Loucy (cell line): ENCODE results near the gene CCDC88C.

ENCODE experiments used
- EZH2phosphoT487 ChIP-seq: fragments of 200-600 bp; IDR thresholded peaks from 2 replicates; pipeline ENCODE4 v1.6.1; 2018; ENCODE audit warnings: antibody characterized with exemption, mild to moderate bottlenecking, moderate library complexity, borderline replicate concordance
- TF ChIP-seq, protein P1 (sequence below): fragments of 200-600 bp; sonication (generic); conservative IDR thresholded peaks from 2 replicates; pipeline ENCODE4 v1.5.1; 2014; ENCODE audit warnings: mild to moderate bottlenecking, antibody characterized with exemption, low read length

DNA sequence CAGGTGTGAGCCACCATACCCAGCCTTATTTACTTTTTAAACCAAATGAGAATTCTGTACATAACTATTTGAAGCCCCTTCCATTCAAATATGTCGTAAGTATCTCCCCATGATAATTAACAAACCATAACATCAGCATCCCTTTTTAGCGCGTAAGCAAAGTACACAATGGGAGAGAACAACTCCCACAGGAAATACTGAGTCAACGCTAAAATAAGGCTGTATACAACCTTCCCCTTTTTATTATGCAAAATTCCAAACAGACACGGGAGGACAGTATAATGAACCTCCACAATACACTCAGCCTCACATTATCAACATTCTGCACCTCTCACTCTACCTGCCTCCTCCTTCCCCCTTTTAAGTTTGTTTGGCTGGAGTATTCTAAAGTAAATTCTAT, 73.5 kb downstream of the CCDC88C start:
- TF ChIP-seq, protein P1, sequence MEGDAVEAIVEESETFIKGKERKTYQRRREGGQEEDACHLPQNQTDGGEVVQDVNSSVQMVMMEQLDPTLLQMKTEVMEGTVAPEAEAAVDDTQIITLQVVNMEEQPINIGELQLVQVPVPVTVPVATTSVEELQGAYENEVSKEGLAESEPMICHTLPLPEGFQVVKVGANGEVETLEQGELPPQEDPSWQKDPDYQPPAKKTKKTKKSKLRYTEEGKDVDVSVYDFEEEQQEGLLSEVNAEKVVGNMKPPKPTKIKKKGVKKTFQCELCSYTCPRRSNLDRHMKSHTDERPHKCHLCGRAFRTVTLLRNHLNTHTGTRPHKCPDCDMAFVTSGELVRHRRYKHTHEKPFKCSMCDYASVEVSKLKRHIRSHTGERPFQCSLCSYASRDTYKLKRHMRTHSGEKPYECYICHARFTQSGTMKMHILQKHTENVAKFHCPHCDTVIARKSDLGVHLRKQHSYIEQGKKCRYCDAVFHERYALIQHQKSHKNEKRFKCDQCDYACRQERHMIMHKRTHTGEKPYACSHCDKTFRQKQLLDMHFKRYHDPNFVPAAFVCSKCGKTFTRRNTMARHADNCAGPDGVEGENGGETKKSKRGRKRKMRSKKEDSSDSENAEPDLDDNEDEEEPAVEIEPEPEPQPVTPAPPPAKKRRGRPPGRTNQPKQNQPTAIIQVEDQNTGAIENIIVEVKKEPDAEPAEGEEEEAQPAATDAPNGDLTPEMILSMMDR: no peak
- no peak for TF ChIP-seq EZH2phosphoT487
